Subcutaneous adipose tissue (tissue), 4 donors: Measurements from ENCODE around the gene ISOC2. TPM values are rescaled to one million over a fixed set of nuclear protein-coding genes. Genes with fewer than 3 reads are reported as not detected.

Source experiments
- total RNA-seq, 4 donors: library from RNA; depleted of rRNA; stranded (reverse); fragments of >200 nt; gene quantifications; one replicate each; pipeline ENCODE4 v1.1.0, GENCODE V29; 2016
- TF ChIP-seq, protein P1 (sequence below): fragments of 450-650 bp; IDR thresholded peaks from one replicate; pipeline ENCODE4 v1.5.1; 2016; ENCODE audit warnings: low read depth, mild to moderate bottlenecking, control low read depth, antibody characterized with exemption, moderate library complexity

Gene ISOC2
- total RNA-seq, 4 donors from 2014 or later = 38.2 to 62.4 (median 45.7) TPM

DNA sequence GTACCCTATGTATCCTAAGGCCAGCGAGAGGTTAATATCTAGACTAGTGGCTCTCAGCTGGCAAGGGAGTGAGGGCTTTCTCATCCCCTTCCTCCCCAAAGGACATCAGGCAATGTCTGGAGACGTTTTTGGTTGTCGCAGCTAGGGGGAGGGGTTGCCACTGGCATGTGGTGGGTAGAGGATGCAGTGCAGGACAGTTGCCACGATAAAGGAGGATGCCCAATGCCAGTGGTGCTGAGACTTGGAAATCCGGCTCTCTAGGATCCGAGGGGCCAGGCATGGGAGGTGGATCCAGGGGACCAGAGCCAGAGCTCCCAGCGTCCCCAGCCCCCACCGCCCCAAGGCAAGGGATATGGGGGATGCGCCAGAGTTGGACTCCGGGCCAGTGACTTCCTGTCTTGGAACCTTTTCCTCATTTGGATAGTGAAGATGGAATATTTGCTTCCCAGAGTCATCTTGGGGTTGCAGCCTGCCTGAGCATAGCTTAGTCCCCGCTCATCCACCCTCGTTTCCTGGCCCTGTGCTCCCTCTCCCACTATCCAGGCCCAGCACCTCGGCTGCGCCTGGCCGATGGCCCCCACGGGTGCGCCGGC lies 31.7 kb upstream of the ISOC2 start:
- TF ChIP-seq, protein P1, sequence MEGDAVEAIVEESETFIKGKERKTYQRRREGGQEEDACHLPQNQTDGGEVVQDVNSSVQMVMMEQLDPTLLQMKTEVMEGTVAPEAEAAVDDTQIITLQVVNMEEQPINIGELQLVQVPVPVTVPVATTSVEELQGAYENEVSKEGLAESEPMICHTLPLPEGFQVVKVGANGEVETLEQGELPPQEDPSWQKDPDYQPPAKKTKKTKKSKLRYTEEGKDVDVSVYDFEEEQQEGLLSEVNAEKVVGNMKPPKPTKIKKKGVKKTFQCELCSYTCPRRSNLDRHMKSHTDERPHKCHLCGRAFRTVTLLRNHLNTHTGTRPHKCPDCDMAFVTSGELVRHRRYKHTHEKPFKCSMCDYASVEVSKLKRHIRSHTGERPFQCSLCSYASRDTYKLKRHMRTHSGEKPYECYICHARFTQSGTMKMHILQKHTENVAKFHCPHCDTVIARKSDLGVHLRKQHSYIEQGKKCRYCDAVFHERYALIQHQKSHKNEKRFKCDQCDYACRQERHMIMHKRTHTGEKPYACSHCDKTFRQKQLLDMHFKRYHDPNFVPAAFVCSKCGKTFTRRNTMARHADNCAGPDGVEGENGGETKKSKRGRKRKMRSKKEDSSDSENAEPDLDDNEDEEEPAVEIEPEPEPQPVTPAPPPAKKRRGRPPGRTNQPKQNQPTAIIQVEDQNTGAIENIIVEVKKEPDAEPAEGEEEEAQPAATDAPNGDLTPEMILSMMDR = no peak

GRCh38 chr19:55492362-55492944 lies 31.0 kb upstream of the ISOC2 start:
- TF ChIP-seq, protein P1 = no peak

- TF ChIP-seq, protein P1 = no peak
Measured at GRCh38 chr19:55491546-55492360, 30.3 kb upstream of the ISOC2 start.

DNA sequence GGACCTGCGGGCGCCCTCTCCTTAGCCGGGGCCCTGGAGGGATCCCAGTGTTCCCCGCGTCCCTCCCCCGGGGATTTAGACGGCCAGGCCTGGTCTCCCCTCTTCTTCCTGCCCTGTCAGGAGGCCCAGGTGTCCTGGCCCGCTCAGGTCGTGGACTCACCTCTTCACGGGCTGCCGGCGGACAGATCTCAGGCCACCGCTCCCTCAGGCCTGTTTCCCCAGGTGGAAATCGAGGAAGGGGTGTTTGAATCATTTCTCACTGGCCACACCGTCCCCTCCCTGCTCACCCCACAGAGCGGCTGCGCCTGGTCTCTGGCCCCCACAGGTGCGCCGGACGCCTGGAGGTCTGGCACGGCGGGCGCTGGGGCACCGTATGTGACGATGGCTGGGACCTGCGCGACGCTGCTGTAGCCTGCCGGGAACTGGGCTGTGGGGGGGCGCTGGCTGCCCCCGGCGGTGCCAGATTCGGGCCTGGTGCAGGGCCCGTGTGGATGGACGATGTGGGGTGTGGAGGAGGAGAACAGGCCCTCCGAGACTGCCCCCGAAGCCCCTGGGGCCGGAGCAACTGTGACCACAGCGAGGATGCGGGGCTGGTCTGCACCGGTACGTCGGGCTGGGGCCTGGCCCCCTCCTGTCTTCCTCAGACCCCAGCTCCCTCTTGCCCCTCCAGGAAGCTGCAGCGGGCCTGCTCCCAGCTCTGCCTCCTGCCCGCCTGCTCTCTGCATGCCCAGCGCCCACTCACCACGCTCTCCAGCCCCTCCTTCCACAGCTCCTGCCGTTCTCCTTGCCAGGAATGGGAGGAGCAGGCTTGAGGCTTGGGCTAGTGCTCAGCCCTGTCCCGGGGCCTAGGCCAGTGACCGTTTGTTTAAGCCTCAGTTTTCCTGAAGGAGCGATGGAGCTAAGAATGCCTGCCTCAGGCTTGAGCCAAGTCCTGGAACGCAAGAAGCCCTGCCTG lies 29.3 kb upstream of the ISOC2 start:
- TF ChIP-seq, protein P1 = no peak

GRCh38 chr19:55489711-55490477 lies 28.5 kb upstream of the ISOC2 start:
- TF ChIP-seq, protein P1 = no peak

GRCh38 chr19:55488986-55489710 lies 27.7 kb upstream of the ISOC2 start:
- TF ChIP-seq, protein P1 = no peak
